Fibroblast of lung (primary cell): ENCODE data around the gene HDAC2.

ENCODE experiments used
- CTCF ChIP-seq, 2 donors: IDR thresholded peaks in 1 of 2; conservative IDR thresholded peaks in 1 of 2; 1 replicate in 1 of 2; 2 replicates in 1 of 2; pipeline ENCODE4 v1.5.1; 2011 to 2012; ENCODE audit warnings: low read length in 2 of 2, control low read depth in 1 of 2, inconsistent platforms in 1 of 2, low read depth in 1 of 2, mild to moderate bottlenecking in 1 of 2
- EZH2 ChIP-seq: IDR thresholded peaks from 2 replicates; pipeline ENCODE4 v1.5.1; 2012; ENCODE audit warnings: low read length, control low read depth, mild to moderate bottlenecking; ENCODE audit errors: missing control alignments

- TF ChIP-seq CTCF (conservative IDR thresholded peaks at IDR 0.05 in 1 of 2, IDR thresholded peaks at IDR 0.05 in 1 of 2; ENCODE audit: low read depth in 1 of 2, low read length in 2 of 2) (no peak), EZH2 (no peak)
These were observed 11.7 kb downstream of the HDAC2 start for GRCh38 chr6:113959235-113959634.
